Spleen (tissue), 7 donors: Measurements from ENCODE around the gene PXDN.

Experiments used
- POLR2AphosphoS5 ChIP-seq, 3 donors: sonication (generic); formaldehyde crosslinking; IDR thresholded peaks; one replicate each; pipeline ENCODE4 v1.5.1; 2017; ENCODE audit warnings: antibody characterized with exemption in 3 of 3
- TF ChIP-seq, protein P1 (sequence below), 11 experiments: fragments of 200-600 bp in 7 of 11; fragments of 450-650 bp in 4 of 11; sonication (generic) in 4 of 11; IDR thresholded peaks in 8 of 11; conservative IDR thresholded peaks in 3 of 11; 1 replicate in 7 of 11; 2 replicates in 4 of 11; pipeline versions ENCODE4 v1.4.0 to v1.8.0; 2016 to 2021; ENCODE audit warnings: antibody characterized with exemption in 11 of 11, inconsistent platforms in 4 of 11, mild to moderate bottlenecking in 1 of 11
- donor health status: DM: no; HTN: no; CAD: no; lungs with moderate emphysema.
- donor health status: DM: no; HTN: no; CAD: no.
- donor health status: DM: no; HTN: no; CAD: no.

DNA sequence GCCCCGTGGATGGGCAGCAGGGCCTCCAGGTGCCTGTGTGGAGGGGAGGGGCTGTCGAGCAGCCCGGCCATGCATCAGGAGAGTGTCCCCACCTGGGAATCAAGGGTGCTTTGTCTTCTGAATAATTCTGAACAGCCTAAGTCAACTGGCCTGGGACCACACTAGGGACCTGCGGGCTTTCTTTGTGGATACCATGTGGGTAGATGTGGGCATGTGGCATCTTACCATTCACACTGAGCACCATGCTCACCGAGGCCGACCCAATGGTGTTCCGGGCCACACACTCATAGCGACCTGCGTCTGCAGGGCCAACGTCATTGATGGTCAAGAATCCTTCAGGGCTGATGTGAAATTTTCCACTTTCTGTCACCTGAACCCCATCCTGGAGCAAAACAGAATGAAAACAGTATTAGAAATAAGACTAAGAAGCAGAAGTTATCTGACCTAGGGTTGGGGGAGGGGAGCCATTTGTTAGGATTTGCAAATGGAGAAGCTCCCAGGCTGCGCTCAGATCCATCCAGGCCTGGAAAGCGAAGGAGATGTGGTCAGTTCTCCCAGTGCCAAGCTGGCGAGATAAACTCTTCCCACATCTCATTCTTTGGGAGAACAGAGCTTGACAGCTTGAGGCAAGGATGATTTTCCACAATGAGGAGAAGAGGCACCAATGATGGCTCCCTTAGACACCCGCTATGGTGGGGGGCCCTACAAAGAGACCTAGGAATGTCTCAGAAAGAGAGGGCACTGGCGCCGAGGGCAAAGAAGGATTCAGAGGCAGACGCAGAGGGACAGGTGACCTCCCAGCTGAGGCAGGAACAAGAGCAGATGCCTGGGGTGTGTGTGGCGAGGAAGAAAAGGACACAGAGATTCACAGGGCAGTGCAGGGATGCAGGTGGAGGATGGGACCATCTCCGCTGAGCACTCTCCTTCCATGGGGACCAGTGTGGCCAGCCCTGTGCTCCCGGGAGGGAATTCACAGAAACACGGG lies 83.4 kb downstream of the PXDN start:
- TF ChIP-seq, protein P1, sequence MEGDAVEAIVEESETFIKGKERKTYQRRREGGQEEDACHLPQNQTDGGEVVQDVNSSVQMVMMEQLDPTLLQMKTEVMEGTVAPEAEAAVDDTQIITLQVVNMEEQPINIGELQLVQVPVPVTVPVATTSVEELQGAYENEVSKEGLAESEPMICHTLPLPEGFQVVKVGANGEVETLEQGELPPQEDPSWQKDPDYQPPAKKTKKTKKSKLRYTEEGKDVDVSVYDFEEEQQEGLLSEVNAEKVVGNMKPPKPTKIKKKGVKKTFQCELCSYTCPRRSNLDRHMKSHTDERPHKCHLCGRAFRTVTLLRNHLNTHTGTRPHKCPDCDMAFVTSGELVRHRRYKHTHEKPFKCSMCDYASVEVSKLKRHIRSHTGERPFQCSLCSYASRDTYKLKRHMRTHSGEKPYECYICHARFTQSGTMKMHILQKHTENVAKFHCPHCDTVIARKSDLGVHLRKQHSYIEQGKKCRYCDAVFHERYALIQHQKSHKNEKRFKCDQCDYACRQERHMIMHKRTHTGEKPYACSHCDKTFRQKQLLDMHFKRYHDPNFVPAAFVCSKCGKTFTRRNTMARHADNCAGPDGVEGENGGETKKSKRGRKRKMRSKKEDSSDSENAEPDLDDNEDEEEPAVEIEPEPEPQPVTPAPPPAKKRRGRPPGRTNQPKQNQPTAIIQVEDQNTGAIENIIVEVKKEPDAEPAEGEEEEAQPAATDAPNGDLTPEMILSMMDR (IDR thresholded peaks at IDR 0.05 in 8 of 11, conservative IDR thresholded peaks at IDR 0.05 in 3 of 11) = no peak
- TF ChIP-seq POLR2AphosphoS5 (IDR thresholded peaks at IDR 0.05) = no peak
